ENCODE data around the gene NSG2.

The NSG2 gene

GRCh38 chr5:174120401-174121005 lies 75.0 kb downstream of the NSG2 start:
- Histone ChIP-seq H2AFZ (no peak overlapping the region), H3K27ac (no peak overlapping the region), H3K36me3 (ENCODE audit: control insufficient read depth, insufficient read depth, low read length) (no peaks in the 10 kb centered on the region), H3K4me3 (ENCODE audit: low read depth, low read length) (no peak overlapping the region), H3K9me3 (ENCODE audit: control insufficient read depth, low read length) (no peaks in the 10 kb centered on the region), H3K79me2 (no peaks in the 10 kb centered on the region), H3K27me3 (ENCODE audit: control insufficient read depth, insufficient read depth, low read length) (no peaks in the 10 kb centered on the region), H3K4me1 (no peaks in the 10 kb centered on the region), H3K9ac (no peak overlapping the region), H3K4me2 (ENCODE audit: low read length) (no peak overlapping the region)
- no peak for TF ChIP-seq CTCF (IDR thresholded peaks at IDR 0.05)

GRCh38 chr5:174134545-174134944 lies 89.0 kb downstream of the NSG2 start:
- no peaks in the 10 kb centered on the region for H3K9me3 ChIP-seq (ENCODE audit: control insufficient read depth, low read length)
- H3K27ac ChIP-seq: no peak overlapping the region
- no peak overlapping the region for H3K4me2 ChIP-seq (ENCODE audit: low read length)
- no peak overlapping the region for H3K4me3 ChIP-seq (ENCODE audit: low read depth, low read length)
- H3K36me3 ChIP-seq (ENCODE audit: control insufficient read depth, insufficient read depth, low read length): no peaks in the 10 kb centered on the region
- H3K27me3 ChIP-seq (ENCODE audit: control insufficient read depth, insufficient read depth, low read length): no peaks in the 10 kb centered on the region
- no peak overlapping the region for H2AFZ ChIP-seq
- no peaks in the 10 kb centered on the region for H3K4me1 ChIP-seq
- H3K79me2 ChIP-seq: no peaks in the 10 kb centered on the region
- TF ChIP-seq CTCF (IDR thresholded peaks at IDR 0.05): no peak
- H3K9ac ChIP-seq: no peak overlapping the region

- Histone ChIP-seq H3K4me1 (no peaks in the 10 kb centered on the region), H3K9me3 (ENCODE audit: control insufficient read depth, low read length) (no peaks in the 10 kb centered on the region), H3K9ac (no peak overlapping the region)
These were observed 94.1 kb downstream of the NSG2 start for GRCh38 chr5:174139623-174140022.

GRCh38 chr5:174140452-174141020 lies 95.0 kb downstream of the NSG2 start:
- H2AFZ ChIP-seq: no peak overlapping the region
- no peaks in the 10 kb centered on the region for H3K9me3 ChIP-seq (ENCODE audit: control insufficient read depth, low read length)
- TF ChIP-seq CTCF (IDR thresholded peaks at IDR 0.05): no peak

More at GRCh38 chr5:174139623-174140022, 94.1 kb downstream of the NSG2 start:
- no peak overlapping the region for H3K4me3 ChIP-seq (ENCODE audit: low read depth, low read length)
- H2AFZ ChIP-seq: no peak overlapping the region
- H3K27me3 ChIP-seq (ENCODE audit: control insufficient read depth, insufficient read depth, low read length): no peaks in the 10 kb centered on the region
- H3K79me2 ChIP-seq: no peaks in the 10 kb centered on the region
- no peak for TF ChIP-seq CTCF (IDR thresholded peaks at IDR 0.05)
- no peaks in the 10 kb centered on the region for H3K36me3 ChIP-seq (ENCODE audit: control insufficient read depth, insufficient read depth, low read length)
- no peak overlapping the region for H3K4me2 ChIP-seq (ENCODE audit: low read length)
- no peak overlapping the region for H3K27ac ChIP-seq

GRCh38 chr5:174141398-174141797 lies 95.9 kb downstream of the NSG2 start:
- Histone ChIP-seq H3K4me3 (ENCODE audit: low read depth, low read length) (no peak overlapping the region), H3K79me2 (no peaks in the 10 kb centered on the region), H3K36me3 (ENCODE audit: control insufficient read depth, insufficient read depth, low read length) (no peaks in the 10 kb centered on the region), H3K4me2 (ENCODE audit: low read length) (no peak overlapping the region), H3K27ac (no peak overlapping the region), H3K4me1 (no peaks in the 10 kb centered on the region), H3K27me3 (ENCODE audit: control insufficient read depth, insufficient read depth, low read length) (no peaks in the 10 kb centered on the region), H2AFZ (no peak overlapping the region), H3K9ac (no peak overlapping the region), H3K9me3 (ENCODE audit: control insufficient read depth, low read length) (no peaks in the 10 kb centered on the region)
- TF ChIP-seq CTCF (IDR thresholded peaks at IDR 0.05): no peak

More at GRCh38 chr5:174140452-174141020, 95.0 kb downstream of the NSG2 start:
- H3K9ac ChIP-seq: no peak overlapping the region
- no peaks in the 10 kb centered on the region for H3K36me3 ChIP-seq (ENCODE audit: control insufficient read depth, insufficient read depth, low read length)
- no peaks in the 10 kb centered on the region for H3K79me2 ChIP-seq
- no peak overlapping the region for H3K4me2 ChIP-seq (ENCODE audit: low read length)
- no peaks in the 10 kb centered on the region for H3K4me1 ChIP-seq
- H3K4me3 ChIP-seq (ENCODE audit: low read depth, low read length): no peak overlapping the region
- H3K27ac ChIP-seq: no peak overlapping the region
- no peaks in the 10 kb centered on the region for H3K27me3 ChIP-seq (ENCODE audit: control insufficient read depth, insufficient read depth, low read length)

Data from parathyroid adenoma (tissue), 2 donors.